GM11168 (cell line): Measurements from ENCODE around the gene SCYGR8.
"Not testable (repeated sequence)": the region's sequence is repeated elsewhere in the genome, so short reads cannot be mapped to it uniquely, and the experiment has no call there.

Source experiments
- in situ Hi-C: fragments of 300-500 bp; cut with MboI; formaldehyde crosslinking; loops from one replicate; pipeline ENCODE4 v1.12.0; 2022; ENCODE audit warnings: low sequenced_read_pairs; ENCODE audit not compliant: unreplicated experiment

The SCYGR8 gene

GRCh38 chr2:227745594-227745993 lies at the start of gene SCYGR8:
Gene SCYGR8, plus strand, starts transcription at chr2:227745894. Its CDS starts 0 bp downstream, at chr2:227745894.
- in situ Hi-C loops: no loop called here

- in situ Hi-C loops: no loop called here
Observed at GRCh38 chr2:227696990-227697679, 48.6 kb upstream of the SCYGR8 start.

GRCh38 chr2:227701556-227701955 lies 44.1 kb upstream of the SCYGR8 start:
- in situ Hi-C loops: no loop called here

GRCh38 chr2:227703280-227703732 lies 42.4 kb upstream of the SCYGR8 start:
- in situ Hi-C loops: no loop called here

GRCh38 chr2:227703961-227704360 lies 41.7 kb upstream of the SCYGR8 start:
- in situ Hi-C loops: no loop called here

- in situ Hi-C loops: no loop called here
Observed at GRCh38 chr2:227706859-227707258, 38.8 kb upstream of the SCYGR8 start.

- in situ Hi-C loops: no loop called here
Observed at GRCh38 chr2:227707390-227707789, 38.3 kb upstream of the SCYGR8 start.

- in situ Hi-C loops: no loop called here
Observed at GRCh38 chr2:227710986-227711385, 34.7 kb upstream of the SCYGR8 start.

GRCh38 chr2:227713291-227713690 lies 32.4 kb upstream of the SCYGR8 start:
- in situ Hi-C loops: no loop called here

GRCh38 chr2:227716501-227716900 lies 29.2 kb upstream of the SCYGR8 start:
- in situ Hi-C loops: no loop called here

- in situ Hi-C loops: no loop called here
Observed at GRCh38 chr2:227717687-227718567, 27.8 kb upstream of the SCYGR8 start, which contains the start of gene SLC19A3. Gene SLC19A3, minus strand, starts transcription at chr2:227718028. Its CDS starts 15,710 bp downstream, at chr2:227702318.

GRCh38 chr2:227719641-227720040 lies 26.1 kb upstream of the SCYGR8 start:
- in situ Hi-C loops: no loop called here

- in situ Hi-C loops: no loop called here
Observed at GRCh38 chr2:227720680-227721079, 25.0 kb upstream of the SCYGR8 start.

- in situ Hi-C loops: not testable (repeated sequence)
Observed at GRCh38 chr2:227722821-227723220, 22.9 kb upstream of the SCYGR8 start.

GRCh38 chr2:227724394-227725039 lies 21.2 kb upstream of the SCYGR8 start, which contains the start of gene SCYGR6:
Gene SCYGR6, minus strand, starts transcription at chr2:227724757. Its CDS starts 0 bp downstream, at chr2:227724757.
- in situ Hi-C loops: no loop called here

- in situ Hi-C loops: no loop called here
Observed at GRCh38 chr2:227728035-227728434, 17.7 kb upstream of the SCYGR8 start, which contains the start of gene SCYGR7. Gene SCYGR7, plus strand, starts transcription at chr2:227728335. Its CDS starts 0 bp downstream, at chr2:227728335.

GRCh38 chr2:227739351-227739750 lies 6.3 kb upstream of the SCYGR8 start:
- in situ Hi-C loops: no loop called here

GRCh38 chr2:227740705-227741104 lies 5.0 kb upstream of the SCYGR8 start:
- in situ Hi-C loops: not testable (repeated sequence)

GRCh38 chr2:227748079-227748478 lies 2.4 kb downstream of the SCYGR8 start:
- in situ Hi-C loops: no loop called here

- in situ Hi-C loops: loop anchor here (25.0 kb wide), 1 partner anchor 344 kb away; no protein-coding TSS in a partner anchor
Observed at GRCh38 chr2:227756261-227756660, 10.6 kb downstream of the SCYGR8 start.
